GM10266 (cell line): ENCODE data around the gene UBE3D.

Experiments used
- DNase-seq: peaks from one replicate; pipeline ENCODE4 v3.0.0; 2012; ENCODE audit errors: extremely low spot score
- CTCF ChIP-seq: IDR thresholded peaks from 2 replicates; pipeline ENCODE4 v1.5.1; 2012; ENCODE audit warnings: mild to moderate bottlenecking, low read depth; ENCODE audit not compliant: control insufficient read depth, insufficient read depth; ENCODE audit errors: missing control alignments

UBE3D gene

GRCh38 chr6:83096791-83097190 is 31.1 kb upstream of the UBE3D start:
- DNase-seq = no peak
- TF ChIP-seq CTCF = no peak

GRCh38 chr6:83092756-83093399 is 27.2 kb upstream of the UBE3D start:
- TF ChIP-seq CTCF = no peak
- DNase-seq = no peak

- TF ChIP-seq CTCF = no peak
- DNase-seq = peak; percentile 51
Measured at GRCh38 chr6:83086751-83087150, 21.1 kb upstream of the UBE3D start.

- DNase-seq = no peak
- no peak for TF ChIP-seq CTCF
Measured at GRCh38 chr6:83083476-83083875, 17.8 kb upstream of the UBE3D start.

- no peak for TF ChIP-seq CTCF
- DNase-seq = no peak
Measured at GRCh38 chr6:83073615-83074014, 8.0 kb upstream of the UBE3D start.

- TF ChIP-seq CTCF = no peak
Measured at GRCh38 chr6:83072726-83073125, 7.1 kb upstream of the UBE3D start.

GRCh38 chr6:83071707-83072106 is 6.1 kb upstream of the UBE3D start:
- TF ChIP-seq CTCF = no peak
- no peak for DNase-seq

More at GRCh38 chr6:83072726-83073125, 7.1 kb upstream of the UBE3D start:
- no peak for DNase-seq
